NCI-H1048 (cell line): Measurements from ENCODE around the gene KRT222.

ENCODE experiments used
- DNase-seq: peaks from one replicate; lab custom pipeline; 2025; lab: John Stamatoyannopoulos, UW

Gene KRT222

DNA sequence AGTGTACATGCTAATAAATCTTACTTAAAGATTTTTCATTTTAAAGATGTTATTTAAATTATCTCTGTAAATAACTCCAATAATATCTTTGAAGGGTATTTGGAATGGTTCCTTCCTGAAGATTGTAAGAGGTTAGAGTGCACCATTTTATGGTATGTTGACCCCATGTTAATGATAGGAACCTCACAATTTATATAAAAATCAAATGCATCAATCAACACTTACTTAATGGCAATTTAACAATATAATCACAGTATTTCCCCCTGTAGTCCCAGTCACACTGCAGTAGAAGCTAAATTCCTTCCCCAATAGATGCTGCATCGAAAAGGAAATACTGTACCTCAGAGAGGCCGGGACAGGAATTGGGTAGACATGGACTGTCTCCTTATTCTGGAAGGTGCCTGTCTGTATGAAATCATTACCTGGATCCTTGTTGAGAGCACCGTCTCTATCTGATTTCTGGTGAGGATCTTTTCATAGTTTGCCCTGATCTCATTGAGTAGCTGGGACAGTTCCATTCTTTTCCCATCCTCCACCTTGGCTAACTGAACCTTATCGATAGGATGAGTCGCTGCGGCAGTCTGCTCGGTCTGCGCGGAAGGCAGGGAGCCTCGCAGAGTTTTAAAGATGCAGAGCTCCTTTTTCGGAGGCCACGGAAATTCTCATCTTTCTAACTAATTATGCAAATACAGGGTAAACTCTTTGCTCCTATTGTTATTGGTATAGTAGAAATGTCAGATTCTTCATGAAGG, at the start of gene KRT222:
Gene KRT222, minus strand, starts transcription at position 596 of the 752 bp plus-strand sequence. Its CDS starts 78 bp downstream, at position 518.
- no peak for DNase-seq

DNA sequence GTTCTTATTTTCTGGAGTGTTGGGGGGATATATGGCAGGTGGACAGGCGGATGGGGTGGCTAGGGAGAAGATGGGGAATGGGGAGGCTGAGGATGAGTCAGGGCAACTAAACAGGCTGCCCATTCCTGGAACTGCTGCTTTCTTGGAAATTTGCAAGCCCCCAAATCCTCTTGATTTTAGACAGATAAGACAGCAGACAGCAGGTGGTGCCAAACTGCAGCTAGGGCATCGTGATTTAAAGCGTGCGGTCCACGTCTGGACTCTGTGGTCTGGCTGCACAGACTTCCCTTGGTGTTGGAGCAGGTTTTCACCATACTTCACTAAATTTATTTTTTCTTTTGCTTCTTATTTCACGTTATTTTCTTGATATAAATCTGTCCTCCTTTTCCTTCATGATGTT, 49.5 kb upstream of the KRT222 start:
- no peak for DNase-seq

DNA sequence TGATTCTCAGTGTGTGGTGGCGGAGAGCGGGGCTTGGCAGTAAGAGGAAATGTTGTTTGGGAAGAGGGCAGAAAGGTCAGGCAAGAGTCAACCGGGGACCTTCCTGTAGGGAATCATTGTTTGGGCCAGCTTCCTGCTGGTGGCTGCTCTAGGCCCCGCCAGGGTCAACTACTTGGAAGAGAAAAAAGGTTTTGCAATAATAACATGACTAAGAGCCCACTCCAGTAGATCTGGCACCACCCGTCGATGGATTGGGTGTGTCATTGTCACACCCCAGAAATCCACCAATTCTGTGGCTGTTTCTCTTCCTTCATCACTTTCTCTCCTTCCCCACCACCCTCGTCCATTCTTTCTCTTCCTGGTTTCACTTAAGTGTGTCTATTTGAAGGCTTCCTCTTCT, 42.8 kb upstream of the KRT222 start:
- no peak for DNase-seq

GRCh38 chr17:40705584-40705983, 40.6 kb upstream of the KRT222 start:
- no peak for DNase-seq

DNA sequence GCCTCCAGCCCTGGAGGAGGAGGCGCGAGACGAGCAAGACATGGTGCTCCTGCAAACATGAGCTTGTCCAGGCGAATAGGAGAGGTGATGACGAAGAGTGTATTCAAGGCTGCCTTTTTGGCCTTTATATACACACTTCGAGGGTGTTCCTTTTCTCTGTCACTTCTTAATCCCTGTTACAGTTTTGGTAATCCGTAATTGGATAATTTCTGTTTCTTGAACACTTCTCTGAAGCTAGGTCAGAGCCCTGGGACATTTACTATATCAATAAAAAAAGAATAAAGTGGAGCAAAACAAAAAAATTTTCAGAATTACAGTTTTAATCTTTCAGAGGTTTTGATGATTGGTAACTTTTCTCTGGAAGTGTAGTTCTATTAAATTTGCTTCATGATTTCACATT, 38.7 kb upstream of the KRT222 start, which contains the start of gene KRT24:
Gene KRT24, minus strand, starts transcription at position 101 of the 400 bp plus-strand sequence. Its CDS starts 59 bp downstream, at position 42.
- DNase-seq = no peak

GRCh38 chr17:40702271-40702670, 37.3 kb upstream of the KRT222 start:
- no peak for DNase-seq

- DNase-seq = no peak
These were observed 34.9 kb upstream of the KRT222 start for GRCh38 chr17:40699853-40700252.

GRCh38 chr17:40699371-40699770, 34.4 kb upstream of the KRT222 start:
- DNase-seq = no peak

DNA sequence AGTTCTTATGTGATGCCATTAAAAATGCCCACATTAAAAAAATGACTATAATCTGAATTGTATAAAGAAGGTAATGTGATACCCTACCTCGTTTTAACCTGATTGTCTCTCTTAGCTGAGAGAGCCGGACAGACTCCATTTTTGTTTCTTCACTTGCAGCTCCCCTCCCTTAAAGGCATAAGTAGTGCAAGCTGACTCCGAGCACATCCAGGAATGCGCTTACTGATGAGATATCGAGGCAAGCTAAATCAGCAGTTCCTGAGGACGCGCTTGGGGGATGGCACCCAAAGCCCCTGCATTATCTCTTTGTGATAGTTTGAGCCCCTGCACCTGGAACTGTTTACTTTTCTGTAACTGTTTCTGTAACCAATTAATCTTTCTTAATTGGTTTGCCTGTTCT, 32.3 kb upstream of the KRT222 start:
- no peak for DNase-seq

GRCh38 chr17:40696651-40697072, 31.7 kb upstream of the KRT222 start:
- no peak for DNase-seq

- no peak for DNase-seq
These were observed 31.0 kb upstream of the KRT222 start for GRCh38 chr17:40695874-40696472.

DNA sequence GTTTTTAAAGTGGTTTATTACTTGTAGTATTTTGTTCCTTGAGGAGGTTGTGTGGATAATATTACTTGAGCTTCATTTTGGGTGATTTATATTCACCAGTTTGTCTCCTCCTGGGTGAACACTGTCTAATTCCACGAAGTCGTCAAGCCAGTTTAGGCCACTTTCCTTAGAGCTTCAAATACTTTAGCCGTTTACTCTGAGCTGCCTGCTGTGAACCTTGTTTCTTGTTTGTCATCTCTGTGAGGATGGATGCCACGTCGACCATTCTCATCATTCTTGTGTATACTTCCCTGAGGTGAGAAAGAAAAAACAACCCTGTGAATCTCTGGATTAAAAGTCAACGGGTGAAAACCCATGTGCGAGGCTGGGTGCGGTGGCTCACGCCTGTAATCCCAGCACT, 29.6 kb upstream of the KRT222 start:
- DNase-seq = no peak

- no peak for DNase-seq
These were observed 22.1 kb upstream of the KRT222 start for GRCh38 chr17:40687106-40687505.

DNA sequence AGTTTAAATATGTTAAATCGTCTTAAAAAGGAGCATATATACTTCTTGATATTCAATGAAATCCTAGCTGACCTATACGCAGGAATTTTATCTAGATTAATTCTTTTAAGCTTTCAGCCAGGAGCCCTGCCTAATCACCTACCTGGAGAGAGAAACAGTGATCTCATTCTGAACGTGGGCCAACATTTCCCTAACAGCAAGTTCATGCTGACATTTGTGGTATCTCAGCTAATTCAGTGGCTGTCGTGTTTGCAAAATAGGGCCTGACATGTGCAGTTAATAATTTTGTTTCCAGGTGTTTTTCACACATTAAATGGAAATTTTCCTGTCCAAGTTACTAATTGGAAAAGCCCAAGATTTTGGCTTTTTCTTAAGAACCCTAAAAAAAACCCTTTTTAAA, 21.2 kb upstream of the KRT222 start:
- no peak for DNase-seq

- DNase-seq = no peak
These were observed 16.0 kb upstream of the KRT222 start for GRCh38 chr17:40680998-40681397.

- no peak for DNase-seq
These were observed 14.5 kb upstream of the KRT222 start for GRCh38 chr17:40679523-40679907.

- no peak for DNase-seq
These were observed 14.0 kb upstream of the KRT222 start for GRCh38 chr17:40678902-40679522.

DNA sequence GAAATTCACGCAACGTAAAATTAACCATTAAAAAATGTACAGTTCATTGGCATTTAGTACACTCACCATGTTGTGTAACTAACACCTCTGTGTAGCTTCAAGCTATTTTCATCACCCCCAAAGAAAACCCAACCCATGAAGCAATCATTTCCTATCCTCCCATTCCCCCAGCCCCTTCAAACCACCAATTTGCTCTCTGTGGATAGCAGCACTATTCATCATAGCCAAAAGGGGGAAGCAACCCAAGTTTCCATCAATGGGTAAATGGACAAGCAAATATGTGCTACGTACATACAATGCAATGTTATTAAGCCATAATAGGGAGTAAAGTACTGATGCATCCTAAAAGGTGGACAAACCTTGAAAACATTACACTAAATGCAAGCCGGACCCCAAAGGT, 10.9 kb upstream of the KRT222 start:
- DNase-seq = no peak

GRCh38 chr17:40672654-40673053, 7.7 kb upstream of the KRT222 start:
- DNase-seq = no peak

DNA sequence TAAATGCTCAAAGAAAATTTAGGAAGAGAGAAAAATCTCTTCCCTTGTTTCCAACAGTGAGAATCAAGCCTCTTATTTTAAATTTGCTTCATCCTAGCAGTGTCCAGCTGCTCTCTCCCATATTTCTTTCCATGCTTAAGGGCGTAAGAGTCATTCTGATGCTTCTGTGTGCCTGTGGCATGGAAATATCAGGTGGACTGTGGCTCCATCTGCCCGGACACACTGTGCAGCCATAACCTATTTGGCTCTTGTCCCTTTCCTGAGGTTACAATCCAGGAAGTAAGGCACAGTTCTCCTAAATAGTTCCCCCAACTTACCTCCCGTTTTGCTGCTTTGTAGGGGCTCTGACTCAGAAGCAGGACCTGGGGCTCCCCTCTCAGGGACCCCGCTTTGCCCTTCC, 6.3 kb upstream of the KRT222 start:
- no peak for DNase-seq

- DNase-seq = no peak
These were observed 1.4 kb upstream of the KRT222 start for GRCh38 chr17:40666331-40666730.

GRCh38 chr17:40663252-40663651, 1.7 kb downstream of the KRT222 start:
- DNase-seq = no peak

- no peak for DNase-seq
These were observed 5.1 kb downstream of the KRT222 start for GRCh38 chr17:40659911-40660310.
